ENCODE data around the gene FAT1. TPM values are rescaled to one million over a fixed set of nuclear protein-coding genes. Genes with fewer than 3 reads are reported as not detected.

The FAT1 gene
- total and polyA plus RNA-seq, 2 donors (not counting 3 experiments of a cell fraction or from before 2014, with no cell fraction given), result 9.2 to 9.8 TPM

DNA sequence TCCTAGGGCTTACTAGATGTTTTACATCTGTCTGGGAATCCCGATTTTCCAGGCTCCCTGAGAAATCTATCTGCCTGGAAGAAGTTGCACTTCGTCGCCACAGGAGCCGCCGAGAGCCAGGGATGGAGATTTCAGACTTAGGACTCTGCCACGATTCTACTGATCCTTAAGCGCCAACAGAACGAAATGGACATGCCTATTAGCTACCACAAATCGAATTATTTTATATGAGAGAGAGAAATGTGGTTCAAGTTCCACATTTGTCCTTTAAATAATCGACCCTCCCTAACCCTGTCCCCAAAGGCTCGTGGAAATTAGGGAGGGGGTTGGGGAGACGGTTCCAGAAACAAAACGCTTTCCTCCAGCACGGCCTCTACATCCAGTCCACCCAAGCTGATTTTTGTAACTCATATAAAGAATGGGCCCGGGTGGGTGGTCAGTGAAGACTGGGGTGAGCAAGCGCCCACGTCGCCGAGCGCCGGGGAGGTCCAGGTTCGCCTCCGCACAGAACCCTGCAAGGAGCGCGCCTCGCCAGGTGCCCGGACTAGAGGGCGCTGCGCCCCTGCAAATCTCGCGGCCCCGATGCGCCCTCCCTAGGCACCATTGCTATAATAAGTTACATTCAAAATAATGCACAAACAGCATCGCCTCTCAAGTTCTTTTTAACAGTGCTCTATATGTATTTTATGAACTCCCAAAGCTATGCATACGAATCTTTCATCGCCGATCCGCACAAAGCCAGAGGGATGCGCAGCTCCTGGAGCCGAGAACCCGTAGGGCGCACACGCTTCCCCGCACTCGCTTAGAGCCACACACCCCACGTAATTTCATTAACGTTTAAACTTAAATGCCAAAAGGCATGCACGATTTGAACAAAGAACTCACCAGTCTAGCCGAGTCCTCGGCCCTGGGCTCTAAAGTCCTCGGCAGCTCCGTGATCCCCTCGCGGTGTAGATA lies 2.1 kb upstream of the FAT1 start:
- Histone ChIP-seq H4K20me1 (replicated peaks; ENCODE audit: control insufficient read depth, extremely low read depth, insufficient read depth, low read length) (no peaks in the 10 kb centered on the region), H3K9me1 (replicated peaks; ENCODE audit: control insufficient read depth, extremely low read depth, insufficient read depth, low read length) (no peaks in the 10 kb centered on the region), H2AFZ (ENCODE audit: low read depth, low read length) (peak overlapping the region; percentile 32), H3K27me3 (ENCODE audit: control insufficient read depth in 2 of 2, insufficient read depth in 2 of 2, low read length in 2 of 2) (peaks cover 37 to 69% of the 10 kb centered on the region in 2 experiments), H3K4me1 (ENCODE audit: control insufficient read depth, extremely low read depth, insufficient read depth, low read length) (peaks cover 32% of the 10 kb centered on the region), H3K36me3 (ENCODE audit: control insufficient read depth in 2 of 2, extremely low read depth in 1 of 2, insufficient read depth in 2 of 2, low read length in 2 of 2) (no peaks in the 10 kb centered on the region), H3K27ac (ENCODE audit: insufficient read depth, low read depth, low read length) (no peak overlapping the region), H3K9me3 (replicated peaks; ENCODE audit: control insufficient read depth, insufficient read depth, low read length) (no peaks in the 10 kb centered on the region), H3K4me2 (ENCODE audit: insufficient read depth, low read length) (peak overlapping the region; percentile 75), H3K4me3 (replicated peaks in 1 of 3; ENCODE audit: insufficient read depth in 1 of 3, low read depth in 1 of 3, low read length in 3 of 3) (peak overlapping the region in 2 of 3 experiments; percentile 44 to 50), H3K79me2 (ENCODE audit: control insufficient read depth, insufficient read depth, low read length) (no peaks in the 10 kb centered on the region), H3K9ac (replicated peaks; ENCODE audit: extremely low read depth, insufficient read depth, low read length) (peak overlapping the region; percentile 64)
- CTCF ChIA-PET, result interaction anchor here (1.0 to 1.5 kb wide), 3 partner anchors 120 to 211 kb away, joined by 3 to 4 read pairs (median 4); no protein-coding TSS in a partner anchor
- FAIRE-seq, result peak; percentile 69
- intact Hi-C loops (cut with micrococcal nuclease), result loop anchor here (1.0 to 10.0 kb wide), 7 partner anchors 104 to 877 kb away; no protein-coding TSS in a partner anchor
- no peak for TF ChIP-seq MYC (IDR thresholded peaks at IDR 0.05; ENCODE audit: low read depth, low read length)
- TF ChIP-seq CTCF (IDR thresholded peaks at IDR 0.05; ENCODE audit: extremely low read depth in 1 of 2, insufficient read depth in 1 of 2, low read depth in 1 of 2, low read length in 2 of 2), result peak; percentile 61 to 83
- POLR2A ChIA-PET, result no interaction called here
- dilution Hi-C loops (cut with MboI; ENCODE audit: extremely low pct_ligation_motif_present, low sequenced_read_pairs), result no loop called here
- BruUV-seq (replicated peaks), result TSS peak; percentile 59
- peak; percentile 72 for DNase-seq (ENCODE audit: low read depth, low spot score)
